Subcutaneous abdominal adipose tissue (tissue), 5 donors: ENCODE results near the gene SLC25A38.

Source experiments
- H3K27ac ChIP-seq: one replicate; pipeline ENCODE4 v1.7.0; 2013; ENCODE audit warnings: low read depth, mild to moderate bottlenecking, inconsistent platforms, low read length, moderate library complexity
- H3K27me3 ChIP-seq, 5 donors: one replicate each; pipeline ENCODE4 v1.7.0; 2013; ENCODE audit warnings: low read length in 5 of 5, inconsistent platforms in 1 of 5; ENCODE audit not compliant: control insufficient read depth in 5 of 5, insufficient read depth in 4 of 5
- H3K36me3 ChIP-seq, 5 donors: one replicate each; pipeline ENCODE4 v1.7.0; 2013; ENCODE audit warnings: low read length in 5 of 5; ENCODE audit not compliant: control insufficient read depth in 5 of 5, insufficient read depth in 5 of 5
- H3K4me1 ChIP-seq, 5 donors: one replicate each; pipeline ENCODE4 v1.7.0; 2013; ENCODE audit warnings: low read length in 5 of 5, mild to moderate bottlenecking in 3 of 5, moderate library complexity in 1 of 5; ENCODE audit not compliant: control insufficient read depth in 5 of 5, insufficient read depth in 5 of 5
- H3K4me3 ChIP-seq, 5 donors: one replicate each; pipeline ENCODE4 v1.7.0; 2013; ENCODE audit warnings: low read length in 5 of 5, low read depth in 1 of 5
- H3K9ac ChIP-seq, 5 donors: one replicate each; pipeline ENCODE4 v1.7.0; 2013; ENCODE audit warnings: low read length in 5 of 5, mild to moderate bottlenecking in 4 of 5, moderate library complexity in 3 of 5
- H3K9me3 ChIP-seq, 5 donors: one replicate each; pipeline ENCODE4 v1.7.0; 2013; ENCODE audit warnings: low read length in 5 of 5; ENCODE audit not compliant: control insufficient read depth in 5 of 5
- donor health status: healthy.
- donor health status: healthy.
- donor health status: healthy.
- donor health status: healthy.
- donor health status: healthy.

SLC25A38 gene

DNA sequence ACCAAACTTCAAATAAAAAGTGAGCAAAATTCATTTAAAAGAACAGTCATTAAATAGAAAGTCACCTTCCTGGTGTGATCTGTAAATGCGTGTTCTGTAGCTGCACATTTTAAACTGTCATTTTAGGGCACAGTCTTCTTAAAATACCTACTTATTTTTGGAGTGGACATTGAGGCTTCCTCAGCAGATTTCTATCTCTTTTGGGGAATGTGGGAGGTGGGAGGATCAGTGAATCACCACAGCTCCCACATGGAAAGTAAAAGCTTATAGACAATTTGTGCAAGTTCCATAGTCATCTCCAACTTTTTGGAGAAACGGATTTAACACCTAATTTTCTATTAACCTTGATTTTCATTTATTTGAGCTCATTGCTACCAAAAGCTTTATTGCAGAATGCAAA is 63.3 kb downstream of the SLC25A38 start:
- Histone ChIP-seq H3K9ac (no peak overlapping the region), H3K4me1 (peaks cover 2 to 12% (median 4%) of the 10 kb centered on the region in 5 donors), H3K4me3 (no peak overlapping the region), H3K27ac (no peak overlapping the region), H3K9me3 (no peaks in the 10 kb centered on the region), H3K27me3 (no peaks in the 10 kb centered on the region), H3K36me3 (no peaks in the 10 kb centered on the region)
